ENCODE measurements around the gene CLMN. TPM values are rescaled to one million over a fixed set of nuclear protein-coding genes. Genes with fewer than 3 reads are reported as not detected.

The CLMN gene
- total RNA-seq, 1 experiment from 2014 or later: 33.4 TPM

GRCh38 chr14:95133282-95133681, 186.4 kb downstream of the CLMN start:
- H2AFZ ChIP-seq (ENCODE audit: low read depth, low read length, poor library complexity, severe bottlenecking): no peak overlapping the region
- no peaks in the 10 kb centered on the region for H3K9me3 ChIP-seq (ENCODE audit: control insufficient read depth in 1 of 2, insufficient read depth in 1 of 2, low read depth in 1 of 2, low read length in 2 of 2)
- no peaks in the 10 kb centered on the region; the same call in 1 of the 2 replicates for H4K20me1 ChIP-seq (ENCODE audit: insufficient read depth)
- H3K4me3 ChIP-seq (replicated peaks in 1 of 2; ENCODE audit: low read depth in 1 of 2, low read length in 2 of 2): no peak overlapping the region
- H3K9me2 ChIP-seq (ENCODE audit: insufficient read depth): no peaks in the 10 kb centered on the region
- TF ChIP-seq ZNF274 (IDR thresholded peaks at IDR 0.05; ENCODE audit: low read depth, low read length): no peak
- TF ChIP-seq YY1 (IDR thresholded peaks at IDR 0.05; ENCODE audit: extremely low read depth, insufficient replicate concordance, low read depth, low read length): no peak
- TF ChIP-seq EZH2phosphoT487 (IDR thresholded peaks at IDR 0.05; ENCODE audit: borderline replicate concordance): no peak
- TF ChIP-seq EGR1 (IDR thresholded peaks at IDR 0.05; ENCODE audit: low read depth): no peak
- TF ChIP-seq ZBTB33 (IDR thresholded peaks at IDR 0.05; ENCODE audit: extremely low read depth, insufficient replicate concordance, low read length): no peak
- TF ChIP-seq, protein P1, sequence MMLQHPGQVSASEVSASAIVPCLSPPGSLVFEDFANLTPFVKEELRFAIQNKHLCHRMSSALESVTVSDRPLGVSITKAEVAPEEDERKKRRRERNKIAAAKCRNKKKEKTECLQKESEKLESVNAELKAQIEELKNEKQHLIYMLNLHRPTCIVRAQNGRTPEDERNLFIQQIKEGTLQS (IDR thresholded peaks at IDR 0.05): no peak
- ChIA-PET RAD21 (ENCODE audit: low non-redundant PET in 1 of 2, low total read pairs in 2 of 2, uncharacterized antibody in 2 of 2, unreplicated experiment in 2 of 2) (no interaction called here), POLR2A (interaction anchor here (1.5 kb wide), 1 partner anchor 9 kb away, joined by 5 read pairs; no protein-coding TSS in a partner anchor), CTCF (interaction anchor here (1.4 kb wide), 1 partner anchor 228 kb away, joined by 3 read pairs; no protein-coding TSS in a partner anchor)
- no peaks in the 10 kb centered on the region for H3K27me3 ChIP-seq (ENCODE audit: insufficient read depth, low read length)
- no peak for ATAC-seq
- no peak for DNase-seq (ENCODE audit: low read depth, low spot score)
- BruUV-seq (replicated peaks): no TSS peak
- H3K4me1 ChIP-seq (ENCODE audit: control insufficient read depth in 1 of 2, insufficient read depth in 2 of 2, low read length in 2 of 2): no peaks in the 10 kb centered on the region
- intact Hi-C loops (cut with micrococcal nuclease): no loop called here
- peaks cover 5 to 11% of the 10 kb centered on the region in 2 experiments; a peak in 3 of 4 replicates for H3K36me3 ChIP-seq (ENCODE audit: control insufficient read depth in 1 of 2, insufficient read depth in 2 of 2, low read length in 2 of 2)
- peaks cover 66% of the 10 kb centered on the region for H3K79me2 ChIP-seq (ENCODE audit: insufficient read depth, low read length)
- H3K9ac ChIP-seq (ENCODE audit: low read length): no peak overlapping the region
- H3K27ac ChIP-seq (ENCODE audit: low read depth, low read length): no peak overlapping the region
- no peak overlapping the region for H3K4me2 ChIP-seq (ENCODE audit: low read length)

- Histone ChIP-seq H2AFZ (ENCODE audit: low read depth, low read length, poor library complexity, severe bottlenecking) (no peak overlapping the region), H3K9ac (ENCODE audit: low read length) (no peak overlapping the region), H3K4me1 (ENCODE audit: control insufficient read depth in 1 of 2, insufficient read depth in 2 of 2, low read length in 2 of 2) (no peaks in the 10 kb centered on the region), H3K9me3 (ENCODE audit: control insufficient read depth in 1 of 2, insufficient read depth in 1 of 2, low read depth in 1 of 2, low read length in 2 of 2) (no peaks in the 10 kb centered on the region), H3K4me2 (ENCODE audit: low read length) (no peak overlapping the region), H3K27ac (ENCODE audit: low read depth, low read length) (no peak overlapping the region), H3K4me3 (replicated peaks in 1 of 2; ENCODE audit: low read depth in 1 of 2, low read length in 2 of 2) (no peak overlapping the region), H3K9me2 (ENCODE audit: insufficient read depth) (no peaks in the 10 kb centered on the region), H4K20me1 (ENCODE audit: insufficient read depth) (no peaks in the 10 kb centered on the region; the same call in 1 of the 2 replicates), H3K36me3 (ENCODE audit: control insufficient read depth in 1 of 2, insufficient read depth in 2 of 2, low read length in 2 of 2) (peaks cover 5 to 11% of the 10 kb centered on the region in 2 experiments; a peak in 3 of 4 replicates), H3K27me3 (ENCODE audit: insufficient read depth, low read length) (no peaks in the 10 kb centered on the region), H3K79me2 (ENCODE audit: insufficient read depth, low read length) (peaks cover 63% of the 10 kb centered on the region)
- no peak for TF ChIP-seq POLR2A (IDR thresholded peaks at IDR 0.05; ENCODE audit: borderline replicate concordance, extremely low read depth, insufficient read depth, insufficient read length)
- TF ChIP-seq, protein P2, sequence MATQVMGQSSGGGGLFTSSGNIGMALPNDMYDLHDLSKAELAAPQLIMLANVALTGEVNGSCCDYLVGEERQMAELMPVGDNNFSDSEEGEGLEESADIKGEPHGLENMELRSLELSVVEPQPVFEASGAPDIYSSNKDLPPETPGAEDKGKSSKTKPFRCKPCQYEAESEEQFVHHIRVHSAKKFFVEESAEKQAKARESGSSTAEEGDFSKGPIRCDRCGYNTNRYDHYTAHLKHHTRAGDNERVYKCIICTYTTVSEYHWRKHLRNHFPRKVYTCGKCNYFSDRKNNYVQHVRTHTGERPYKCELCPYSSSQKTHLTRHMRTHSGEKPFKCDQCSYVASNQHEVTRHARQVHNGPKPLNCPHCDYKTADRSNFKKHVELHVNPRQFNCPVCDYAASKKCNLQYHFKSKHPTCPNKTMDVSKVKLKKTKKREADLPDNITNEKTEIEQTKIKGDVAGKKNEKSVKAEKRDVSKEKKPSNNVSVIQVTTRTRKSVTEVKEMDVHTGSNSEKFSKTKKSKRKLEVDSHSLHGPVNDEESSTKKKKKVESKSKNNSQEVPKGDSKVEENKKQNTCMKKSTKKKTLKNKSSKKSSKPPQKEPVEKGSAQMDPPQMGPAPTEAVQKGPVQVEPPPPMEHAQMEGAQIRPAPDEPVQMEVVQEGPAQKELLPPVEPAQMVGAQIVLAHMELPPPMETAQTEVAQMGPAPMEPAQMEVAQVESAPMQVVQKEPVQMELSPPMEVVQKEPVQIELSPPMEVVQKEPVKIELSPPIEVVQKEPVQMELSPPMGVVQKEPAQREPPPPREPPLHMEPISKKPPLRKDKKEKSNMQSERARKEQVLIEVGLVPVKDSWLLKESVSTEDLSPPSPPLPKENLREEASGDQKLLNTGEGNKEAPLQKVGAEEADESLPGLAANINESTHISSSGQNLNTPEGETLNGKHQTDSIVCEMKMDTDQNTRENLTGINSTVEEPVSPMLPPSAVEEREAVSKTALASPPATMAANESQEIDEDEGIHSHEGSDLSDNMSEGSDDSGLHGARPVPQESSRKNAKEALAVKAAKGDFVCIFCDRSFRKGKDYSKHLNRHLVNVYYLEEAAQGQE (IDR thresholded peaks at IDR 0.05; ENCODE audit: low read depth): no peak
- TF ChIP-seq YY1 (IDR thresholded peaks at IDR 0.05; ENCODE audit: extremely low read depth, insufficient replicate concordance, low read depth, low read length): no peak
- no peak for TF ChIP-seq POLR2AphosphoS5 (IDR thresholded peaks at IDR 0.05; ENCODE audit: low read depth, low read length)
- TF ChIP-seq EGR1 (IDR thresholded peaks at IDR 0.05; ENCODE audit: low read depth): no peak
- TF ChIP-seq ZFX (IDR thresholded peaks at IDR 0.05): no peak
- no peak for TF ChIP-seq SIN3A (IDR thresholded peaks at IDR 0.05; ENCODE audit: low read depth)
- ChIA-PET CTCF (interaction anchor here (1.4 kb wide), 1 partner anchor 229 kb away, joined by 3 read pairs; no protein-coding TSS in a partner anchor), POLR2A (no interaction called here), RAD21 (ENCODE audit: low non-redundant PET in 1 of 2, low total read pairs in 2 of 2, uncharacterized antibody in 2 of 2, unreplicated experiment in 2 of 2) (no interaction called here)
- intact Hi-C loops (cut with micrococcal nuclease): no loop called here
- DNase-seq (ENCODE audit: low read depth, low spot score) (no peak), ATAC-seq (no peak)
- no TSS peak for BruUV-seq (replicated peaks)
These were observed 186.9 kb downstream of the CLMN start for GRCh38 chr14:95132760-95133159.
